HG03175 (cell line): ENCODE measurements around the gene DLL1.

Experiments used
- ATAC-seq: cut with Tn5 transposase; IDR thresholded peaks from one replicate; pipeline ENCODE4 v1.9.1; 2021; ENCODE audit warnings: mild to moderate bottlenecking, moderate library complexity; ENCODE audit not compliant: unreplicated experiment

The DLL1 gene

DNA sequence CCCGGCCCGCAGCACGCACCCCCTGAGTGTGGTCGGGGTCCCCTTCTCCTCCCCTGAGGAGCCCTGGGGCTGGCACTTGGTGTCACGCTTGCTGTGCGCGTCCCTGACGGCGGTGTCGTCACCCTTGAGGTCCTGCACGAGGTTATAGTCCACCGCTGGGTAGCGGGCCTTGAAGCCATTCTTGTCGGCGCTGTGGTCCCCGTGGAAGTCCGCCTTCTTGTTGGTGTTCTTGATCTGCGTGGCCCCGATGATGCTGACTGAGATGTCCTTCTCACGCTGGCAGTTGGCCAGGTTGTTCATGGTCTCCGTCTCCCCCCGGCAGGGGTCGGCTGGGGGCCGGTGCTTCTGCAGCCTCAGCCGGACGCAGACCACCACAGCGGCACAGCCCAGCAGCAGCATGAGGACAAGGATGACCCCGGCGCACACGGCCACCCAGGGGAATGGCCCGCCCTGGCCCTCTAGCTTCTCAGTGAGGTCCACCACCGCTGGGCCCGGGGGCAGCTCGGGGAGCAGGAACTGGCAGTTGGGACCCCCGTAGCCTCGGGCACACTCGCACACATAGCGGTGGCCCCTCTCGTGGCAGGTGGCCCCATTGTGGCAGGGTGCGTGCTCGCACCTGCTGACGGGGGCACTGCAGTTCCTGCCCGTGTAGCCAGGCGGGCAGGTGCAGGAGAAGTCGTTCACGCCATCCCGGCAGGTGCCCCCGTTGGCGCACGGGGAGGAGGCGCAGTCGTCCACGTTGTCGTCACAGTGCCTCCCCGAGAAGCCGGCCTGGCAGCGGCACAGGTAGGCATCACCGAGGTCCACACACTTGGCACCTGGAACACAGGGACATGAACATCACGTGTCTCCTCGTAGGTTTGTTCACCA, 7.4 kb downstream of the DLL1 start:
- ATAC-seq, result no peak

GRCh38 chr6:170282512-170283158, 8.2 kb downstream of the DLL1 start:
- ATAC-seq, result no peak

DNA sequence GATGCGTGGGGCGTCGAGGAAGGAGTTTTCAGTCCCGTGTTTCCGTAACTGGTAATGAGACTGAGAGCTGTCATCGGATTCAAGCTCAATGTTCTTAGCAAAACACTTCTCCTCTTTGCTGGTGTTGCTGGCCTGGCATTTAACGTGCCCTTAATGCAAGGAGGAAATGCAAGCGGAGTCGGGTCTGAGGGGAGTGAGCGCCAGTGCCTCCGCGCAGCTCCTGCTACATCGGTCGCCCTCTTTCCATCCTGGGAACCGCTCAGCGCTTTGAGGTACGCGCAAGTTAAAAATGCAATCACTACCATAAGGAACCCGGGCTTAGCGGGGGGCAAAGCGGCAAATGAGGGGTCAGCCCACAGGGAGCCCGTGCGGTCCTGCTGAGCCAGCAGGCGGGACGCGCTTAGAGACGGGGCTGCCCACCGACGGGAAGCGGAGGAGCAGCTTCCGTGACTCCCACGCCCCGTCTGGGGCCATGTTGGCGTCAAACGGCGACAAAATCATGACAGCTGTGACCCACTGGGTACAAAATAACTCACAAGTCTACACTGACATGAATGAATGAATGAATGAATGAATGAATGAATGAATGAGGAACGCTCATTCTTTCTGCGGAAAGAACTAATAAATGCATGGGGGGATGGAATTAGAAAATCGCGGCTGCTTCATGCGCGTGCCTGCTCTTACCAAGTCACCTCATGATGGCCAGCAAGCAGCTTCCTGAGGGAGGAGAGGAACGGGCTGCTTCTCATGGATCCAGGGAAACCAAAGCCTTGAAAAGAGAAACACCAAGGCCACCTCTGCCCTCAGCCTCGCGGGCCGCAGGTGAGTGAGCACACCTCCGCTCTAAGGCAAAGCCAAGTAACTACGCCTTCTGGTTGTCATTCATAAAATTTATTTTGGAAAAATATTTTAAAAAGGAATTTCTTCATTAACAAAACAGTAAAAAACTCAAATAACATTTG, 9.3 kb downstream of the DLL1 start:
- ATAC-seq, result no peak

GRCh38 chr6:170280689-170281045, 10.2 kb downstream of the DLL1 start:
- peak; percentile 12 for ATAC-seq

- peak; percentile 73 for ATAC-seq
These were observed 10.7 kb downstream of the DLL1 start for GRCh38 chr6:170279977-170280688.

GRCh38 chr6:170279426-170279825, 11.5 kb downstream of the DLL1 start:
- no peak for ATAC-seq

- no peak for ATAC-seq
These were observed 12.2 kb downstream of the DLL1 start for GRCh38 chr6:170278743-170279094.

GRCh38 chr6:170277893-170278742, 12.8 kb downstream of the DLL1 start:
- no peak for ATAC-seq

DNA sequence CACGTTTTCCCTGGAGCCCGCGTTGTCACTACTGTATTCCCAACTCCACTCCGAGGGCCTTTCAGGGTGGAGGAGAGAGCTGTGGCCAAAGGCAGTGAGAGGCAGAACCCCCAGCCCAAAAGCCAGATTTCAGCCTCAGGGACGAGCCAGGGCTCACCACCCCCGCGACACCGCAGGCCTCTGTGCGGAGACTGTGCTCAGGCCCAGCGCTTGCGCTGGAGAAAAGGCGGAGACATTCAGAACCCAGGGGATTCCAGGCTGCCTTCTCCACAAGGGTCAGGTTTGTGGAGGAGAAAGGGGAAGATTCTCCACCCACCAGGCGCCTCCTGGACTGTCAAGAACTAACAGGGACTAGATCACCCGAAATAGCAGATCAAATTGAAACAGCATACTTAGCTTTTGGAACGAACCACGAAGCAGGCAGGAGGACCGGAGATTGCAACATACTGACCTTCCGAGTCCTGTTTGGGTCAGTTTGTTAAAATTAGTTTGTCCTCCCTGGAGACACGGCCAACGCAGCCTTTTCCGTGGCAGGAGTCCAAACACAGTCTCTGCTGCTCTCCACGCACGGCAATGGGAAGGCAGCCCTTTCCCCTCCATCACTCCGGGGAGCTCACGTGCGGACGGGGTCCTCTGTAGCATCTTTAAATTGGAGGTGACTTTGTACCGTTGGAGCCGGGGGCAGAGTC, 14.4 kb downstream of the DLL1 start:
- no peak for ATAC-seq

- no peak for ATAC-seq
These were observed 15.9 kb downstream of the DLL1 start for GRCh38 chr6:170274713-170275560.

- ATAC-seq, result no peak
These were observed 17.2 kb downstream of the DLL1 start for GRCh38 chr6:170273681-170274080.

GRCh38 chr6:170273191-170273590, 17.7 kb downstream of the DLL1 start:
- ATAC-seq, result no peak

DNA sequence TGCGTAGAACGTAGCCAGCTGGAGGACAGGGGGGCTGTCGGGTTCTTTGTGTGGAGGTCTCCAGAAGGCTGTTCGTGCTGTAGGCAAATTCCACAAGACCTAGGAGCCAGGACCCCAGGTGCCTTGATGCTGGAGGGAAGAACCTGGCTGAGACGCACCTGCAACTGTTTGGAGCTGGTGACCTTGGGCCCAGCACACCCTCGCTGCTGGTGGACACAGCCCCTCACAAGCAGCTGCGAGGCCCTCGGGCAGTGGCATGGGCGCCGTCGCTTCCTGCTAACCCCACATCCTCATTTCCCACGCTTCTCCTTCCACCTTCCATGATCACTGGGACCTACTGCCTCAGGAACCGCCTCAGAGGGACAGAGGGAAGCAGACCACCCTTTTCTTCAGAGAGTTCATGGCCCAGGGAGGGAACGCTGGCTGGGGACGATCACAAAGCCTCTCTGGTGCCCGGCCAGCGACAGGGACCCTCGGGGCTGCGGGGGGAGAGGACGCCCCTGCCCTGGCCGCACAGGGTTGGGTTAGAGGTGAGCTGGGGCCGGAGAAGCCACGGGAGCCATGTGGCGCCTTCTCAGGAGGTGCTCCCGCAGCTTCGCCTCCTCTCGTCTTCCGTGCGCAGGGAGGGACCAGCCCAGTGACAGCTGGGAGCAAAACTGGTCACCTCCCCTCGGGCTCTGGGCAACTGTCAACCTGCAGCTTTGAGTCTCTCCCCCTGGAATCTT, 18.4 kb downstream of the DLL1 start:
- ATAC-seq, result no peak

- ATAC-seq, result peak; percentile 92
These were observed 19.0 kb downstream of the DLL1 start for GRCh38 chr6:170271771-170272314.

GRCh38 chr6:170270984-170271593, 19.8 kb downstream of the DLL1 start:
- ATAC-seq, result no peak

GRCh38 chr6:170269846-170270541, 20.9 kb downstream of the DLL1 start:
- no peak for ATAC-seq
